NCI-H1436 treated with DMSO at 0.1 percent for 48 hours (cell line): ENCODE data around the gene ANKS4B.
"Not testable (repeated sequence)": the region's sequence is repeated elsewhere in the genome, so short reads cannot be mapped to it uniquely, and the experiment has no call there.

ENCODE experiments used
- DNase-seq: peaks from one replicate; lab custom pipeline; 2025; lab: John Stamatoyannopoulos, UW

Gene ANKS4B

DNA sequence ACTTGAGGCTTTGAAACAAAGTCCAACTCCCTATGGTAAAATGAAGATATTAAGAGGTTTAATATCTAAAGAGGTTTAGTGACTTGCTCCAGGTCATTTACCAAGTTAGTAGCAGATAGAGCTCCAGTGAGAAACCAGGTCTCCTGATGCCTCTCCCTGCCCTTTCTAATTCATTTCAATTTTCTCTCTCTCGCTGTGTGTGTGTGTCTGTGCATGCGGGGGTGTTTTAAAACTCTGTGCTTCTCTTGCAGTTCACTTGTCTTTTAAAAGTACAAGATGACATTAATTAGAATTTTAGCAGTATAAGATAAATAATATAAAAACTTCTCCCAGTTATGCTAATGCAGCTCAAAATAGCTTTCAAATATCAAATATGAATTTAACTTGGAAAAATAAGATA, 13.9 kb upstream of the ANKS4B start:
- no peak for DNase-seq

DNA sequence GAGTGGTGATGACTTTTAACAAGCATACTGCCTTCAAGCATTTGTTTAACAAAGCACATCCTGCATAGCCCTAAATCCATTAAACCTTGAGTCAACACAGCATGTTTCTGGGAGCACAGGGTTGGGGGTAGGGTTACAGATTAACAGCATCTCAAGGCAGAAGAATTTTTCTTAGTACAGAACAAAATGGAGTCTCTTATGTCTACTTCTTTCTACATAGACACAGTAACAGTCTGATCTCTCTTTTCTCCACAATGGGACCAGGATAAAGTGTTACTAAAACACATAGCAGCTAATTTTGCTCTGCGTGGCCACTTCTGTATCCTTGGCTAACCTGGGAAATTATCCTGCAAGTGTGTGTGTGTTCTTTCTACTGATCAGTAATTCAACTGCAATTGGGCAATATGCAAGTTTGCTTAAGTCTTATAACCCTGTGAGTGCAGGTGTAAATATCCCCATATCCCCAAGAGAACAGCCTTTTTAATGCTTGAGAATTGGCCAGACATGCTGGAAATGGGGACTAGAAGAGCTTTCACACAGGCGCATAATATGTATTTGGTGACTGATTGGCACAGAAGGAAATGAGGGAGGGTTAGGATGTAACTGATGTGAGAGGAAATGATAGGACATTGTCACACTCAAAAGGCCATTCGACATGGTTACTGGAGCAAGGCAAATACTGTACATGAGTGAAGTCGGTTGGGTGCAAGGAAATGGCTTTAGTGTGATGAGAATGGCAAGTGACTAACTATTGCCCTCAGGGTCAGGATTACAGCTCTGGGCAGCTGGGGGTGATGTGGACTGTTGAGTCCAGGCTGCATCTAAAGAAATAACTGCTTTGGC, 10.8 kb upstream of the ANKS4B start:
- DNase-seq = peak; percentile 28

DNA sequence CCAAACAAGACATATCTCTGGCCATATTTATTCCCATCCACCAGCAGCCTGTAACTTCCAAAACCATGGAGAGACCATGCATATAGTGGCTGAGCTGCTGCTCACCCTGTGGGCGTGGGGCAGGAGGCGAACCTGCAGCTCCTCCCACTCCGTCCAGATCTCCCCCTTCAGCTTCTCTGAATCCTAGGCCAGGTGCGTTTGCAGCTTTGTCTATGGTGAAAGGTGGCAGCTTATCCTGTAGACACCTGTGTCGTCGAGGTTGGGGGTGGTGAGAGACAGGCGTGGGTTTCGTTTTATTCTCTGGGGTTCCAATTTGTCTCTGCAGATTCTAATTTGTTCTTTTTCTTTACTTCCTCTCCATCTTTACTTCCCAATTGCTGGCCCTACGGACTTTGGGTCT, 9.7 kb upstream of the ANKS4B start:
- no peak for DNase-seq

DNA sequence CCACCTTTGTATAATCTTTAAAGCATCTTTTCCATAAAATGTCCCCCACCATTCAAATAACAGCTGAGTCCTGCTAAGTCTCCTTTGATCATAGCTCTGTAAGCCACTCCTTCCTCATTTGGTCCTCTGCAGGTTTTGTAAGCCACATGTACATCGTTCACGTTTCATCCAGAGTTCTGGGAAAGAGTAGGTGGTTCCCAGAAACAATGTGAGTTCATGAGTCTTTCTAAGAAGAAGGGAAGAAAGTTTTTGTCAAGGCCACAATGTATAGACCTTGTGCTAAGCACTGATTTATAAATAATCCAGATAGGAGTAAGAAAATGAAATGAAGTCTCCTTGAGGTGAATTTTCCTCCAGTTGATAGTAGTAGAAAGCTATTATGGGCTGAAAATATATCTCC, 8.7 kb upstream of the ANKS4B start:
- no peak for DNase-seq

DNA sequence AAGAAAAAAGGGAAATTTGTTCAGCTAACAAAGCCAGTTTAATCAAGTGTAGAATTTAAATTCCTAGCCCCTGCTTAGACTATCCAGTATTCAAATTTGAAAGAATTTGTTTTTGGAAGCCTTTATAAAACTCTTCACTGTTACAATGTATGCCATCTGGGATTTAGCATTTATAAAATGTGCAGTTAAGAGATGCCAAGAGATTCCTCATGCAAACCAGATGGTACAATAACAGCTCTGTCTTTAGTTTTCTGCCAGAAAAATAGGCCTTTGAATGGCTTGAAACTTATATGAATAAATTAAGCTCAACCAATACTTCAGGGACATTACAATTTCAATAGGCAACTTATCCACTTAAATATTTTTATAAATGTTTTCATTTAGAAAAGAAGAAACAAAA, 6.8 kb upstream of the ANKS4B start:
- DNase-seq = no peak

DNA sequence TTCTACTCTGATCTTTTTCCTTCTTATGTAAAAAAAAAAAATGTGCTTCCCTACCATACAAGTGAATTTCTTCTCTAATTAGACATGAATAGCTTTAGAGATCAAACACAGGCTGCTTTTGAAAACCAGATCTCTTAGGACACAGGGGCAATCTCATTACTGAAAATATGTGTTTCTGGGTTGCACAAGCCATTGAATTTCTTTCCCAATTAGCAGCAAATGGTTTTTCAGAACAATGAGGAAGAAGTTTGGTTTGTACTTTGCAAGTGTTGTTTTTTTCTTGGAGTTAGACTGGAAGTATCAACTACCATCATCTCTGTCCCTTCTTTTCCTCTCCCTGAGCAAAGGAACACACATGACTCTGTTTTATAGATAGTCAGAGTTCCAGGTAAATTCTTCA, 5.6 kb upstream of the ANKS4B start:
- DNase-seq = no peak

DNA sequence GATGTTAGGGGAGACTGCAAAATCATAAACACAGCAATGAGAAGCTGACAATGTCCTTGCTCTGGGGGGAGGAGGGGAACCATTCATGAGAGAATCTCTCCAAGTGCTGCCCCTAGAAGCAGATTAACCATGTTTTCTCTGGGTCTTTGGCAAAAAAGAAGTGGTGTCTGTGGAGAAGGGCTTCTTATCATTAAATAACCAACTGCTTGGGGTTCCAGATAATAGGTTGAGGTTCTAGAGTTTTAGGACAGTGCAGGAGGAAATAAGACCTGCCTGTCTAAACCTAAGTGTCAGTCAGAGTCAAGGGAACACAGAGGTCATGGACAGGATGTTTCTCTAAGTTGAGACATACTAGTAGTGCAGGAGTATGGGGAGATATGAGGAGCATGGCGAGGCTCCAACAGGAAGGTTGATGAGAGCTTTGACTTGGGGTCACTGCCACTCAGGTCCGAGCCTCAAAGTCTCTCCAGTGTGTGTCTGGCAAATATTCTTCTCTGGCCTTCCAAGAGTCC, 5.1 kb upstream of the ANKS4B start:
- DNase-seq = no peak

DNA sequence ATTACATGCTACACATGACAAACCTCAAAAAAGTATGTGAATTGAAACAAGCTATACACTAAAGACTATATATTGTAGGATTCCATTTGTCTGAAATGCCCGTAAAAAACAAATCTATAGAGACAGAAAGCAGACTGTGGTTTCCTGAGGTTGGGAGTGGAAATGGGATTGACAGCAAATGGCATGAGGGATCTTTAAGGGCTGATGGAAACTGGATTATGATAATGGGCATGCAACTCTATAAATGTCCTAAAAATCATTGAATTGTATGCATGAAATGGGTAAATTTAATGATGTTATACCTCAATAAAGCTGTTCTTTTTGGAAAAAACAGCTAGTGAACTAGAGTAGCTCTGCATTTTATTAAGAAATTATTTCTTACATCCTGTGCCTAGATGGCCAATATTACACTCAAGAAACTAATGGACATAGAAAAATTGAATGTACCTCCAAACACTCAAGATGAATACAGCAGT, 416 bp upstream of the ANKS4B start:
- no peak for DNase-seq

DNA sequence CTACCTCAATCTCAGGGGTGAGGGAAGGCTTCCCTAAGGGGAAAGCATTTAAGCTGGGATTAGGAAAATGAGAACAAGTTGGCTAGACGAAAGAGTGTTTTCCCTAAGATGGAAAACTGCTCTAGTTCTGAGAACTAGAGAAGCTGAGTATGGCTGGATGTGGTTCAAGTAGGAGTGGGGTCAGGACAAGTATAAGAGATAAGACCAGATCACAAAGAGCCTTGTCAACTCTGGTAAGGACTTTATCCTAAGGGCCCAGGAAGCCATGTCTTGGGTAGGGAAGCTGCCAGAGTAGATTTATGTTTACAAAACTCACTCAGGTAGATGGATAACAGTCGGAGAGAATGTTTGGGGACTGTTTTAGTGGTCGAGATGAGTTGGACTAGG, 1.7 kb downstream of the ANKS4B start:
- DNase-seq = no peak

DNA sequence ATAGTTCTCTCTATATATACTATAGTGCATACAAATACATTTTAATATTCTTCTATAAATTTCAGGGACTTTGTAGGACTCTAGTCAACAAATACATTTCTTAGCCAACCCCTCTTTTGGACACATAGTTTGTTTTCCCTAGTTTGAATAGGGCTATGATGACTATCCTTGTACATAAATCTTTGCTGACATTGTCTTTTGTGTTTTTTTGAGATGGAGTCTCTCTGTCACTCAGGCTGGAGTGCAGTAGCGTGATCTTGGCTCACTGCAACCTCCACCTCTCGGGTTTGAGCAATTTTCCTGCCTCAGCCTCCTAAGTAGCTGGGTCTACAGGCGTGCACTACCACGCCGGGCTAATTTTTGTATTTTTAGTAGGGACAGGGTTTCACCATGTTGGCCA, 3.3 kb downstream of the ANKS4B start:
- DNase-seq = no peak

DNA sequence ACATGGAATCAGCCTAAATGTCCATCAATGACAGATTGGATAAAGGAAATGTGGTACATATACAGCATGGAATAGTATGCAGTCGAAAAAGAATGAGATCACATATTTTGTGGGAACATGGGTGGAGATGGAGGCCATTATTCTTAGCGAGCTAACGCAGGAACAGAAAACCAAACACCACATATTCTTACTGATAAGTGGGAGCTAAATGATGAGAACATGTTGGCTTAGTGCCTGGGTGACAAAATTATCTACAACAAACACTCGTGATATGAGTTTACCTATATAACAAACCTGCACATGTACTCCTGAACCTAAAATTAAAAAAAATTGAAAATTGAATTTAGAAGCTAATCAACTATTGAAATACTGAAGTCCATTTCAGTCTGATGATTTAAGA, 6.1 kb downstream of the ANKS4B start:
- DNase-seq = no peak

DNA sequence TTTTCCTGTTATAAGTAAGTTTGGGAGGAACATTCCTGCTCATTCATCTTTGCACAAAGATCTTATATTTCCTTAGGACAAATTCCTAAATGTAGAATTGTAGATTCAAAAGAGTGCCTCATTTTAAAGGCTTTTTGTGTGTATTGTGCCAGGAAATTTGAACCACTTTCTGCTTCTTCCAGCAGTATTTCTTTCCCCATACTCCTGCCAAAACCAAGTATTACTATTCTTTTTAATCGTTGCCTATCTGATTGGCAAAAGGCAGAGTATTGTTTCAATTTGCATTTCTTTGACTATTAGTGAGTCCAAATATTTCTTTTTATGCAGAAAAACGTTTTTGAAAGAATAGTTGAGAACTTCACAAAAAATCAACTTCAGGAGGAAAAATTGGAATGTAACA, 9.3 kb downstream of the ANKS4B start:
- no peak for DNase-seq

DNA sequence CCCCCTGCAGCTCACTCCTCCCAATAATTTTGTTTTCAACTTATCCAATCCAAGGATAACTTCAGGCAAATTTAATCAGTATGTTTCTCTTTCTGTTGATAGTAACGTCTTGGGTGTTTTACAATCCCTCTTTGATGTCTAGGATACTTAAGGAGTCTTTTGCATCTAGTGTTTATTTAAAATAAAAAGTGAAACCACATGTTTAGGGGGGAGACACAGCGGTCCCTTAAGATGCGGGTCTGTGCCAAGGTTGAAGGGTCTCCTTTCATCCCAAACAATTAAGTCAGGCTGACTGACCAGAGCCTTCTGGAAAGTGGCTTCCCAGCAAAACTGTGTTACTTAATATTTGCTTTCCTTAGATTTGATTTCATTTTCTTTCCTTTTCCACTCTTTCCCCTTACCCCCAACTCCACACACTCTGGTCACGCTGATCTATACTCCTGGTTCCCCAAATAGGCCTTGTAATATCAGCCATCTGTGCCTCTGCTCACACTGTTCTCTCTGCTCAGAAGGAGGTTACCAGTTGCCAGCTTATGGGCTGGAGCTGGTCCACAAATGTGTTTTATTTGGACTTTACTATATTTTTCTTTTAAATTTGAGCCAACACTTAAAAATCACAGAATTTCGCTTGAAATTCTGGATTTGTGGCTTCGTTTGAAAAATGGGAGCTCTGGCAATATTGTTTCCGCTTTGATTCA, 11.2 kb downstream of the ANKS4B start:
- no peak for DNase-seq

DNA sequence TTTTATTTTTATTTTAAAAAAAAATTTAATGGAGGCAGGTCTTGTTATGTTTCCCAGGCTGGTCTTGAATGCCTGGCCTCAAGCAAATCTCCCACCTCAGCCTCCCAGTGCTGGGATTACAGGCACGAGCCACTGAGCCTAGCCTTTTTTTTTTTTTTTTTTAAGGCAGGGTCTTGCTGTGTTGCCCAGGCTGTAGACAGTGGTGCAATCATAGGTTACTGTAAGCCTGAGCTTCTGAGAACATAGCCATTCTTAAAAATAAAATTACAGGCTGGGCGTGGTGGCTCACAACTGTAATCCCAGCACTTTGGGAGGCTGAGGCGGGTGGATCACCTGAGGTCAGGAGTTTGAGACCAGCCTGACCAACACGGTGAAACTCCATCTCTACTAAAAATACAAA, 14.7 kb downstream of the ANKS4B start:
- not testable (repeated sequence) for DNase-seq

DNA sequence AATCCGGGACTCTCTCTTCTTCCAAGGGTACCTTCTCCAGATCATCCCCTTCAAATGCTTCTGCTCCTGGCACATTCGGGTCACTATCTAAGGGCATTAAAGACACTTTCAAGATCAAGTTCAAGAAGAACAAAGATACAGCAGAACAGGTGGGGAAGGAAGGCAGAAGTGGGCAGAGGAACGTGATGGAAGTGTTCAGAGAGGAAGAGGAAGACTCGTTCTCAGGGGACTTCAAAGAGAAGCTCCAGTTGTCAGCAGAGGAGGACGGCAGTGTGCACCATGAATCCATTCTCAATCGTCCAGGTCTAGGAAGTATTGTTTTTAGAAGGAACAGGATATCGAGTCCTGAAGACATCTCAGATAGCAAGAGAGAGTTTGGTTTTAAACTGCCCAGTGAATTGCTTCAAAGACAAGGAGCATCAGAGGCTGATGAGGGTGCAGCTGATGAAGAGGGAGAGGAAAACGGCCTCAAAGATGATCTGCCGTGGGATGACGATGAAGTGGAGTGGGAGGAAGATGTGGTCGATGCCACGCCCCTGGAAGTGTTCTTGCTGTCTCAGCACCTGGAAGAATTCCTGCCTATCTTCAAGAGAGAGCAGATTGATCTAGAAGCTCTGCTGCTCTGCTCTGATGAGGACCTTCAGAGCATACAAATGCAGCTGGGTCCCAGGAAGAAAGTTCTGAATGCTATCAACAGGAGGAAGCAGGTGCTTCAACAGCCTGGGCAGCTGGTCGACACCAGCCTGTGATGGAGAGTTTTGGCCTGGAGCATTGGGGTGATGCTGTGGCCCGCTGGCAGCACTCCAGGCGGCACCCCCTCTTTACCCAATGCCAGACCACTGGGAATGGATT, 16.8 kb downstream of the ANKS4B start:
- DNase-seq = no peak

DNA sequence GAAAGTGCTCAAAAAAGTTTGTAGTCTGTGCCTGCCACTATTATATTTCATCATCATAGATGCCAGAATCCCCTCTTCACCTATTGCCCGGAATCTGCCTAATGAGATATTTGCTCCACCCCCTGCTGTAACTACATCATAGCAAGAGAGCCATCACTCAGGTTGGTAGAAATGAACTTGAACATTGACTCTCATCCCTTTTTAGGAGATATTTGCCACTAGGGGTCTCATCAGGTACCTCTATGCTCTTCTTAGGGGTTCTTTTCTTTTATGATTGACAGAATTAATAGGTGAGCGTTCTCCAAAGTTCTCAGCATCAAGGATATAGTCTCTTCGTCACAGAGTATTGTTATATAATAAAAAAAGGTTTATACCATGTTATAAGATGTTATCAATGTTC, 20.0 kb downstream of the ANKS4B start:
- DNase-seq = no peak

DNA sequence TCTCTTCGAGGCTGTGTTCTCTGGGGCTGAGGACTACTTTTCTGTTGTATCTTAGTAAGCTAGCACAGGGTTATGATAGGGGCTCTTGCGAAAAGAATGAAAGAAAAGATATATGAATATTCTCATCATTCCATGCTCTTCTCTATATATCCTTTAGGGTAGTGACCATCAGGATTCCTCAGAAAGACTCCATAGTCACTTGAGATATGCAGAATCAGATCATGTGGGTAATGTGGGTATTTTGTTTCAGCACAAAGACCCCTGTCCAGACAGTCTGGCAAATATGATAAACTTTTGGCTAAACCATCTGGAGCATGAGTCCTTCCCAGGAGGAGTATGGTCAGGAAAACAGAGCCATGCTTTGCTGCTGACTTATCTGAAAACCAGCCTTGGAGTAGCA, 23.1 kb downstream of the ANKS4B start:
- no peak for DNase-seq

DNA sequence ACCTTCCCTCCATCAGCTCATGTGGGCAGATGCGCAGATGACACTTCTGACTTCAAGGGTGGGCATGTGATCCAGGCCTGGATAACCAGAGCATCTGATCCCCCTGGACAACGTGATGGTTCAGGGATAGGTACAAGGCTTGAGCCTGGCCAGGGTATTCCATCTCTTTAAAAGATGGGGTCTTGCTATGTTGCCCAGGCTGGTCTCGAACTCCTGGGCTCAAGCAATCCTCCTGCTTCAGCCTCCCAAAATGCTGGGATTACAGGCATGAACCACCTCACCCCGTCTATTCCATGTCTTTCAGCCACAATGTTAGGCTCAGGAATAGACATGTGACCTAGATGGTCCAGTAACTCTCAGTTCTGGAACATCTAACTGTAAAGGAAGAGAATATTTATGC, 23.8 kb downstream of the ANKS4B start:
- DNase-seq = no peak

DNA sequence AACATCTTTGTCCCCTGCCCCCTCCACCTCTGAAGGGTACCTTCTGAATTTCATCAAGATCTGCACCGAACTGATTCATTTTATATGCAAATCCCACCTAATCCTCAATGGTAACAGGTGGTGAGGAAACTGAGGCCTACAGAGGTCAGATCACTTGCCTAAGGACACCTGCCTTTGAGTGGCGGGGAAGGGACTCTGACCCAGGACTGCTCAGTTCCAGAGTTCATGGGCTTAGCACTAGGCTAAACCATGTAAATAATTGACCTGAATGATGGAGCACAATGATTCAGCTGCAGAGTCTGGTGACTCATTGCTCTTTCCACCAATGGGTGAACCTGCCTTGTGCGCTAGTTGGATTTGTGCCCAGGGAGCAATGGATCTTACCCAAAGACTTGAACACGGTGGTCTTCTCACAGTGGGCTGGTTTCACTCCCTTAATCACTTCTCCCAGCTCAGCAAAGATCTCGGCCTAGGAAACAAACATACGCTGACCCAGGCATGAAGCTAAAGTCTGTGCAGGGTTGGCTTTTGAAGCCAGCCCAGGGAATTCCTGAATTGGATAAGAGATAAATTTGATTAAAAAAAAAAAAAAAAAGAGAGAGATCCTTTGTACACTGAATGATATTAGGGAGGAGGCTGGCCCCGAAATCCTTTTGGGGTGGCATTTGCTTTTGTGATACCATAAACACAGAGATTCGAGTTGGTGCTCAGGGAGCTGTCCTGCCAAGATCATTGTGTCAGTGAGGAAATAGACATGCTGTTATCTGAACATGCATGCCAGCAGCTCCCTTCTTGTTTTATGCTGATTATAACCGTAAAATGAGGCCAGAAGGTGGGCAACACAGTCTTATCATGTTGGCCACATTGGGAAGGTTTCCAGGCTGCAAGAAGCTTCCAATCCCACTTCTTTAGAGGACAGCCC, 27.6 kb downstream of the ANKS4B start:
- no peak for DNase-seq

DNA sequence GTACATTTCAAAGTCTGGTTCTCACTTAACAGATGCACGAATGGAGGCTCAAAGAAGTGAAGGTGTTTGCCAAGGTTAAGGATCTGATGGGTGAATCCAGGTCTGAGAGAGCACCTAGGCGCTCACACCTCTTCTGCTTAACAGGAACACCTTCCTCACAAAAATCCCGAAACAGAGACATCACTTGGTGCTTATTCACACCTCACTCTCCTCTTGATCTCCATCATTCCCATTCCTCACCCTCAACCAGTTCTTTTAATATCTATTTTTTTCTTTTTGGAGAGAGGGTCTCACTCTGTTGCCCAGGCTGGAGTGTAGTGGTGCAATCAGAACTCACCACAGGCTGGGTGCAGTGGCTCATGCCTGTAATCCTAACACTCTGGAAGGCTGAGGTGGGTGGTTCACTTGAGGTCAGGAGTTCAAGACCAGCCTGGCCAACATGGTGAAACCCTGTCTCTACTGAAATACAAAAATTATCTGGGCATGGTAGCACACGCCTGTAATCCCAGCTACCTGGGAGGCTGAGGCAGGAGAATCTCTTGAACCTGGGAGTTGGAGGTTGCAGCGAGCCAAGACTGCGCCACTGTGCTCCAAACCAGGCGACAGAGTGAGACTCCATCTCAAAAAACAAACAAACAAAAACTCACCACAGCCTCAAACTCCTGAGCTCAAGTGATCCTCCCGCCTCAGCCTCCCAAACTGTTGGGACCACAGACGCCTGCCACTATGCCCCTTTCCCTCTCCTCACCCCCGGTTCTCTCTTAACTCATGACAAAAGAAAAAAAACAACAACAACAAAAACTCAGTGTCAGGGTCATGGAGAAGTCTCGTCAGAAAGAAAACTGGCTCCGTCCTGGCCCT, 29.5 kb downstream of the ANKS4B start:
- DNase-seq = no peak
